Right cardiac atrium (tissue), 5 donors: ENCODE data around the gene PJA1. TPM values are rescaled to one million over a fixed set of nuclear protein-coding genes. Genes with fewer than 3 reads are reported as not detected.

Experiments used
- ATAC-seq, 2 donors: fragments of 200-7000 bp; cut with Tn5 transposase; one replicate each; pipeline versions ENCODE4 v1.8.0 to v1.9.1; 2020; ENCODE audit warnings: moderate library complexity in 2 of 2, mild to moderate bottlenecking in 1 of 2
- DNase-seq, 3 donors: peaks; one replicate each; pipeline ENCODE4 v3.0.0-alpha.2; 2020
- H3K27ac ChIP-seq: one replicate; pipeline ENCODE4 v1.5.1; 2013; ENCODE audit warnings: mild to moderate bottlenecking, low read length, control low read depth, moderate library complexity
- H3K27me3 ChIP-seq: one replicate; pipeline ENCODE4 v1.6.1; 2013; ENCODE audit not compliant: control insufficient read depth, insufficient read depth
- H3K4me1 ChIP-seq: one replicate; pipeline ENCODE4 v1.6.1; 2013; ENCODE audit warnings: low read length; ENCODE audit not compliant: control insufficient read depth, insufficient read depth
- H3K4me3 ChIP-seq: one replicate; pipeline ENCODE4 v1.5.1; 2013; ENCODE audit warnings: low read length, control low read depth
- H3K9me3 ChIP-seq: one replicate; pipeline ENCODE4 v1.6.1; 2013; ENCODE audit warnings: low read length; ENCODE audit not compliant: control insufficient read depth
- WGBS: extraction: QIAGEN DNeasy Blood & Tissue Kit; methylation state at CpG from one replicate; pipeline ENCODE4 v1.1.7; 2013; 5-methylcytosine and 5-hydroxymethylcytosine counted together
- intact Hi-C, 4 donors: fragments of 100-400 bp; cut with DNase I; formaldehyde crosslinking; loops; one replicate each; pipeline versions ENCODE4 v1.11.0 to v1.14.0; 2022 to 2023
- polyA plus RNA-seq: library from polyadenylated mRNA; stranded (reverse); fragments of 200-250 nt; gene quantifications from one replicate; pipeline ENCODE4 v1.2.3, GENCODE V29; 2013
- total RNA-seq, 4 donors: library from RNA; stranded (reverse); fragmentation: NEBNext Ultra II Directional; extraction: Animal tissue kit (Norgen Biotek cat#: 25700); gene quantifications; one replicate each; pipeline ENCODE4 v1.2.1, GENCODE V29; 2021
- donor health status: healthy with polysubstance abuse.
- donor health status: DM: no; HTN: yes; CAD: no.
- donor health status: DM: no; HTN: no; CAD: no.
- donor health status: DM: no; HTN: yes; CAD: no; lungs with severe emphysema.
- donor health status: DM: yes; HTN: yes; CAD: no.

PJA1 gene
- total and polyA plus RNA-seq, 5 donors = 12.3 to 20.8 (median 17.0) TPM

GRCh38 chrX:69192603-69193002 is 27.4 kb upstream of the PJA1 start:
- no peaks in the 10 kb centered on the region for H3K9me3 ChIP-seq
- intact Hi-C loops = loop anchor here in 1 of 4 donors (10.0 kb wide), 1 partner anchor 98 kb away; no protein-coding TSS in a partner anchor
- 83% methylated on average over 2 of the region's 2 CpGs for WGBS
- ATAC-seq = no peak
- no peaks in the 10 kb centered on the region for H3K4me1 ChIP-seq
- H3K27ac ChIP-seq = no peak overlapping the region
- DNase-seq = no peak
- no peak overlapping the region for H3K4me3 ChIP-seq
- no peaks in the 10 kb centered on the region for H3K27me3 ChIP-seq

- H3K27ac ChIP-seq = peak overlapping the region; percentile 8
- no peaks in the 10 kb centered on the region for H3K27me3 ChIP-seq
- WGBS = 52% methylated on average over 9 of the region's 9 CpGs
- no peak overlapping the region for H3K4me3 ChIP-seq
- peak; percentile 65 to 75 for ATAC-seq
- DNase-seq = peak; percentile 42 to 80 (median 78)
- H3K4me1 ChIP-seq = no peaks in the 10 kb centered on the region
- intact Hi-C loops = loop anchor here in 1 of 4 donors (10.0 kb wide), 1 partner anchor 95 kb away; no protein-coding TSS in a partner anchor
- no peaks in the 10 kb centered on the region for H3K9me3 ChIP-seq
These were observed 24.5 kb upstream of the PJA1 start for GRCh38 chrX:69189576-69190371.

GRCh38 chrX:69186651-69187050 is 21.4 kb upstream of the PJA1 start:
- intact Hi-C loops = no loop called here
- ATAC-seq (no peak), DNase-seq (no peak)
- Histone ChIP-seq H3K27ac (no peak overlapping the region), H3K4me3 (no peak overlapping the region), H3K9me3 (no peaks in the 10 kb centered on the region), H3K27me3 (no peaks in the 10 kb centered on the region), H3K4me1 (peaks cover 4% of the 10 kb centered on the region)
- WGBS = 83% methylated on average over 1 of the region's 1 CpG

- WGBS = 74% methylated on average over 2 of the region's 2 CpGs
- H3K27me3 ChIP-seq = no peaks in the 10 kb centered on the region
- H3K4me1 ChIP-seq = peaks cover 4% of the 10 kb centered on the region
- intact Hi-C loops = no loop called here
- no peak overlapping the region for H3K4me3 ChIP-seq
- H3K27ac ChIP-seq = no peak overlapping the region
- no peak for DNase-seq
- ATAC-seq = no peak
- H3K9me3 ChIP-seq = no peaks in the 10 kb centered on the region
These were observed 20.6 kb upstream of the PJA1 start for GRCh38 chrX:69185886-69186285.

GRCh38 chrX:69185141-69185540 is 19.9 kb upstream of the PJA1 start:
- Histone ChIP-seq H3K27ac (no peak overlapping the region), H3K27me3 (no peaks in the 10 kb centered on the region), H3K4me3 (no peak overlapping the region), H3K4me1 (peaks cover 4% of the 10 kb centered on the region), H3K9me3 (no peaks in the 10 kb centered on the region)
- intact Hi-C loops = no loop called here
- 95% methylated on average over 3 of the region's 3 CpGs for WGBS
- DNase-seq = no peak
- no peak for ATAC-seq

GRCh38 chrX:69182818-69183380 is 17.6 kb upstream of the PJA1 start:
- no peaks in the 10 kb centered on the region for H3K27me3 ChIP-seq
- H3K9me3 ChIP-seq = no peaks in the 10 kb centered on the region
- WGBS = 38% methylated on average over 4 of the region's 4 CpGs
- H3K4me3 ChIP-seq = no peak overlapping the region
- intact Hi-C loops = no loop called here
- H3K4me1 ChIP-seq = peaks cover 4% of the 10 kb centered on the region
- no peak overlapping the region for H3K27ac ChIP-seq
- ATAC-seq (peak in 1 of 2 donors; percentile 20), DNase-seq (no peak)

GRCh38 chrX:69179380-69179911 is 14.2 kb upstream of the PJA1 start:
- no peak overlapping the region for H3K4me3 ChIP-seq
- no peak overlapping the region for H3K27ac ChIP-seq
- no peaks in the 10 kb centered on the region for H3K27me3 ChIP-seq
- peaks cover 4% of the 10 kb centered on the region for H3K4me1 ChIP-seq
- 56% methylated on average over 12 of the region's 12 CpGs for WGBS
- no peak for ATAC-seq
- intact Hi-C loops = no loop called here
- no peaks in the 10 kb centered on the region for H3K9me3 ChIP-seq
- DNase-seq = peak in 1 of 3 donors; percentile 32

GRCh38 chrX:69178592-69178991 is 13.3 kb upstream of the PJA1 start:
- H3K4me1 ChIP-seq = peaks cover 4% of the 10 kb centered on the region
- no peak overlapping the region for H3K27ac ChIP-seq
- DNase-seq = no peak
- no peaks in the 10 kb centered on the region for H3K27me3 ChIP-seq
- no peak overlapping the region for H3K4me3 ChIP-seq
- ATAC-seq = no peak
- WGBS = 93% methylated on average over 3 of the region's 3 CpGs
- no peaks in the 10 kb centered on the region for H3K9me3 ChIP-seq
- intact Hi-C loops = no loop called here

GRCh38 chrX:69177511-69178162 is 12.4 kb upstream of the PJA1 start:
- Histone ChIP-seq H3K4me1 (no peaks in the 10 kb centered on the region), H3K4me3 (no peak overlapping the region), H3K9me3 (no peaks in the 10 kb centered on the region), H3K27ac (no peak overlapping the region), H3K27me3 (no peaks in the 10 kb centered on the region)
- intact Hi-C loops = no loop called here
- no peak for ATAC-seq
- DNase-seq = no peak
- WGBS = 100% methylated on average over 4 of the region's 4 CpGs

- H3K4me3 ChIP-seq = no peak overlapping the region
- no peak for ATAC-seq
- H3K9me3 ChIP-seq = no peaks in the 10 kb centered on the region
- H3K4me1 ChIP-seq = no peaks in the 10 kb centered on the region
- no peak for DNase-seq
- no peak overlapping the region for H3K27ac ChIP-seq
- intact Hi-C loops = no loop called here
- WGBS = 65% methylated on average over 3 of the region's 3 CpGs
- H3K27me3 ChIP-seq = no peaks in the 10 kb centered on the region
These were observed 10.8 kb upstream of the PJA1 start for GRCh38 chrX:69176053-69176452.

GRCh38 chrX:69173906-69174305 is 8.7 kb upstream of the PJA1 start:
- Histone ChIP-seq H3K4me3 (no peak overlapping the region), H3K27ac (no peak overlapping the region), H3K27me3 (no peaks in the 10 kb centered on the region), H3K9me3 (no peaks in the 10 kb centered on the region), H3K4me1 (no peaks in the 10 kb centered on the region)
- ATAC-seq (no peak), DNase-seq (no peak)
- 43% methylated on average over 20 of the region's 20 CpGs for WGBS
- intact Hi-C loops = no loop called here
